GM19395 (cell line): Measurements from ENCODE around the gene SRPRA.
"Not testable (repeated sequence)": the region's sequence is repeated elsewhere in the genome, so short reads cannot be mapped to it uniquely, and the experiment has no call there.

ENCODE experiments used
- ATAC-seq: cut with Tn5 transposase; IDR thresholded peaks from one replicate; pipeline ENCODE4 v1.9.1; 2021; ENCODE audit warnings: mild to moderate bottlenecking, moderate library complexity; ENCODE audit not compliant: unreplicated experiment

Gene SRPRA

GRCh38 chr11:126282736-126283591 lies 14.3 kb upstream of the SRPRA start, which contains the start of gene TIRAP:
TSS of gene TIRAP (plus strand) at chr11:126283093. CDS start at chr11:126290895, 7,802 bp downstream.
- peak; percentile 69 for ATAC-seq

- ATAC-seq, result peak; percentile 27
These were observed 13.7 kb upstream of the SRPRA start for GRCh38 chr11:126282361-126282735.

- ATAC-seq, result no peak
These were observed 13.0 kb upstream of the SRPRA start for GRCh38 chr11:126281666-126282175.

GRCh38 chr11:126281245-126281644 lies 12.6 kb upstream of the SRPRA start:
- no peak for ATAC-seq

DNA sequence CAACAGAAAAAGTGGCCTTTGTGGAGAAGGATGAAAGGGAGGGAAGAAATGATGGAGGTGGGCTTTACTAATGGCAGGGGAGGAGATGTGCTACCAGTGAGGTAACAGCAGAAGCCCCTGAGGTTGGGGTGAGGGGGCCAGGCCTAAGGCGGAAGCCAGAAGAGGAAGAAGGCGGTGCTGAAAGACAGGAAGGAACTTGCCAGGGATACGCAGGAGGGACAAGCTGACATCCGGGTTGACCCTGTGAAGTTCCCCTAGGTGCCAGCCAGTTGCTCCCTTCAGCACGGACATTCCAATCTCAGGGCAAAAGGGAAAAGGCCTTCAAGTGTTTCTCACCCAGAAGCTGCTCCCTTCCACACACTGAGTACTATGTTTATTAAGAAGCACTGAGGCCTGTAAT lies 11.9 kb upstream of the SRPRA start:
- no peak for ATAC-seq

- ATAC-seq, result no peak
These were observed 10.5 kb upstream of the SRPRA start for GRCh38 chr11:126279191-126279590.

- no peak for ATAC-seq
These were observed 9.1 kb upstream of the SRPRA start for GRCh38 chr11:126277780-126278179.

- no peak for ATAC-seq
These were observed 8.6 kb upstream of the SRPRA start for GRCh38 chr11:126277322-126277721.

DNA sequence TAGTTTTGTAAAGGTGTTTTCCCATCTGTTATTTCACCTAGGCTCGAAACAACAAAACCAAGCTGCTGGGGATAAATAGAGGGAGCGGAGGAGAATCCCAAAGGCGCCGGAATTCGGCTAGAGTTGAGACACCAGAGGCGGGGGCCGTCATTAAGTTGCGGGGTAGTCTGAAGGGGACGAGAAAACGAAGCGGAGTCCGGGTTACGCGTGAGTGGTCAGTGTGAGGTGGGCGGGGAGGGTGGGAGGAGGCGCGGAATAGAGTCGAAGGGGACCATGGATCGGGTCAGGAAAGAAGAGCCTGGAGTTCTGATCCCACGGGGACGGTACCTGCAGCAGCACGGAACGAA lies 361 bp downstream of the SRPRA start:
- peak; percentile 13 for ATAC-seq

GRCh38 chr11:126267650-126268049 lies 1.0 kb downstream of the SRPRA start:
- no peak for ATAC-seq

DNA sequence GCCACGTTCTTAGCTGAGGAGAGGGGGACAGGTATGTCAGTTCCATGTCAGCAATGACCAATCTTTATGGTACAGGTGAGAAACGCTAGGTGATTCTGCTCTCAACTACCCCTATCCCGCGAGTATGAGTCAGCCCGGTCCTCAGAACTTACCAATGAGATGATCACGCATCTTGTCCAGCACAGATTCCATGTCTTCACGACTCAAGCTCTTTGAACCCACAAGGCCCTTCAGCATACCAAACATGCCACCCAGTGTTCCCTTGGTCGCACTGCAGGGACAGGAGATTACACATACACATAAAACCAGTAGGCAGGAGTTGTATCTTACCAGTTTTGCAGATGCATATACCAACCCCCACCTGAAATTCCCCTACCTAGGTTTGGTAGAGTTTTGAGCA lies 2.9 kb downstream of the SRPRA start:
- ATAC-seq, result no peak

DNA sequence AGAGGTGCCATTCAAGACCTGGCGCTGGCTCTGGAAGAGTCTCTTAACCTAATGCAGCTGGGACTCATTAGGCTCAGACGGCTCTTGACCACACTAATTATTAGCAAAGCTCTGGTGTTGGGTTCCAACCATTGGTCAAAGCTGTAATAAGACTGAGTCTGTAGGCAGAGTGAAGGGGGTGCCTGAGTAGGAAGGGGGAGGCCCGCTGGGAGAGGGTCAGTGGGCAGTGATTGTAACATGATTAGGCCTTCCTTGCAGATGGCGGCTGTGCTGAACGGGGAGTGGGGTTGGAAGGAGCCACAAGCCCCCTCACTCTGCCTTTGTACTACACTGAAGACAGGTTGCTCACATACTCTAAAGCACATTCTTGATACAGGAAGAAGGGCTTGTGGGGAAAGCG lies 5.2 kb downstream of the SRPRA start:
- ATAC-seq, result no peak

- ATAC-seq, result no peak
These were observed 6.5 kb downstream of the SRPRA start for GRCh38 chr11:126262216-126262615.

GRCh38 chr11:126257764-126258163 lies 10.9 kb downstream of the SRPRA start:
- ATAC-seq, result no peak

DNA sequence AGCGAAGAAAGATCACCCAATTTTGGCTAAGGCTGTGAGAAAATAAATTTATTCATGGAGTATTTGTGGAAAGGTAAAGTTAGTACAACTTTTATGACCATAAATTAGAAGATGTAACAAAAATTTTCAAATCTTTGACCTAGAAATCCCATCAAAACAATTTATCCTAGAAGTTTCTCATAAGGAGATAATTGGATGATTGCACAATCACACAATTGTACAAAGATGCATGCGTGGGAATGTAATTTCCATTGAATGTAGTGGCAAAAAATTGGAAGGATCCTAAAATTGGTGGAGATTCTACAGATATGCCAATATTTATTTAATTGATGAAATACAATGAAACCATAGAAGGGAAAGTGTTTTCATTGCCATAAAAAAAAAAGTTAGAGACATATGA lies 11.6 kb downstream of the SRPRA start:
- no peak for ATAC-seq

DNA sequence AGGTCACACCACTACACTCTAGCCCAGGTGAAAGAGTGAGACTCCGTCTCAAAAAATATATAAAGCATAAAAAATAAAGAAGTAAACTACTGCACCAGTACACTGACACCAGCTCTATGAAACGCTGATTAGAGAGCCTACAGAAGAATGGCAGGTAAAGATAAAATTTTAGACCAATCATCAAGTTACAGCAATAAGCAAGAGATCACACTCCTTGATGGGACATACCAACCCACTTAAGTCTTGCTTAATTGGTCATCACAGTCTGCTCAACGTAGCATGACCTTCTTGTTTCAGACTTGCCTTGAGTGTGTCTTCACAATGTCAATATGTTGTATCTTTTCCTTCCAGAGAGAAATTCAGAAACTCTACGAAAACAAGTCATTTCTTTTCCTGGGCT lies 12.5 kb downstream of the SRPRA start:
- no peak for ATAC-seq

DNA sequence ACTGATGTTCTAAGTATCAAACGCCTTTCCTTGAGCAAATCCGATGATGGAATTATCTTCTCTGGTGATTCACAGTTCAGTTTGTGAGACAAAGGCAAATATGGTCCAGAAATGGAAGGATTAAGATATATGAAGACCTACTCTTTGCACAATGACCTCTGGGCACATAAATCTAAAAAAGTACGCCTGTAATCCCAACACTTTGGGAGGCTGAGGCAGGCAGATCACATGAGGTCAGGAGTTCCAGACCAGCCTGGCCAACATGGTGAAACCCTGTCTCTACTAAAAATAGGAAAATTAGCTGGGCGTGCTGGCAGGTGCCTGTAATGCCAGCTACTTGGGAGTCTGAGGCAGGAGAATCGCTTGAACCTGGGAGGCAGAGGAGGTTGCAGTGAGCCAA lies 13.2 kb downstream of the SRPRA start:
- not testable (repeated sequence) for ATAC-seq

DNA sequence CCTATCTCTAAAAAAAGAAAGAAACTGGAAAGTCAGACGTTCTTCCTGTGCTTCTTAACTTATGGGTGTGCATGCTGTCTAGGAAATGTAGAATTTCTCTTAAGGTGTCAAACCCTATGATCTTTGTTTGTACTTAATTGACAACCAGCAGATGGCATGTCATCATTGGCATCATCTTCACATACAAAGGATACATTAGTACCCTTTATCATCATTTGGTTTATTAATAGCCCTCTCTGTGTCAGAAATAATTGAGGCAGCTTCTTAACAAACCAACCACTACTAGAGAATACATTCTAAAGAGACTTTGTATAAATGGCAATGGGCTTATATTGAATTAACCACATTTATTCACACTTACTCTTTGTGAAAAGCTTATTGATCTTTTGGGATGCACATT lies 13.9 kb downstream of the SRPRA start:
- no peak for ATAC-seq

DNA sequence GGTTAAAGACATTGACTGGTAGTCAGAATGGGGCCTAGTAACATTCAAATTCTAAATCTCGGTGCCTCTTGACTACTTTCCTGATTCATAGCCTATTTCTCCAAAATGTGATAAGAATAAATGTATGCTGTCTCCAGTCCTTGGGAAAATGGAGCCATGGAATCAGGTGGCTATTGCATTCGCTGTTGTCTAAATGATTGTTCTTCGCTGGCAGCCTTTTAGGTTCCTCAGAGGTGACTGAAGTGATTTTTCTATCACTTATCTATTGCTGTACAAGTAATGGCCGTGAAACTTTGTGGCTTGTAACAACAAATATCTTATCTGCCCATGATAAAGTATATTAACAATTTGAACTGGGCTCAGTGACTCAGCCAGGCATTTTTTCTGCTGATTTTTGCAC lies 15.4 kb downstream of the SRPRA start:
- no peak for ATAC-seq

DNA sequence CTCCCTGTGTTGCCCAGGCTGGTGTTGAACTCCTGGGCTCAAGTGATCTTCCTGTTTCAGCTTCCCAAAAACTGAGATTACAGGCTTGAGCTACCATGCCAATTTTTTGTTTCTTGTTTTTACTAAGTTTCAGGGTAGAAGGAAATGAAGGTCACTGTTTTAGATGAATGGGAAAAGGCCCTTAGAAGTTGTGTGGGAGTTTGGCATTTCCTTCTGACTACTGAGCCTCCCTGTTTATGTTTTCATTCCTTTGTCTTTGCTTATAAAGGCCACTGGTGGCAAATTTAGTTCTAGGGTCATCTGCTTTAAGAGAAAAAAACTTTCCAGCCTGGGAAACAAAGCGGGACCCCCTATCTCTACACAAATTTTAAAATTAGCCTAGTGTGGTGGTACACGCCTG lies 22.1 kb downstream of the SRPRA start:
- no peak for ATAC-seq

DNA sequence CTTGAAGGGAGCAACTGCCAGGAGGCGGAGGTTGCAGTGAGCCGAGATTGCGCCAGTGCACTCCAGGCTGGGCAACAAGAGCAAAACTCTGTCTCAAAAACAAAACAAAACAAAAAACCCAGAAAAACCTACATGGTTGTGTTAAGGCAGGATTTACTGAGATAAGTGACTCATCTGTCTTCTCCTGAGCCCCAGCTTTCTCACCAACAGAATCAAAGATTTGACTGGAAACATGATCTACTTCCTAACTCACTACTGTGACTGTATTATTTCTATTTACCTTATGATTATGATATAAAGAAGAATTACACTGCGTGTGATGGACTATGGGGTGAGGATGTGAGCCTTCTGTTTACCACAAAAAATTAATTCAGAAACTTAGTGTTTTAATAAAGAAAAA lies 35.3 kb downstream of the SRPRA start:
- no peak for ATAC-seq

DNA sequence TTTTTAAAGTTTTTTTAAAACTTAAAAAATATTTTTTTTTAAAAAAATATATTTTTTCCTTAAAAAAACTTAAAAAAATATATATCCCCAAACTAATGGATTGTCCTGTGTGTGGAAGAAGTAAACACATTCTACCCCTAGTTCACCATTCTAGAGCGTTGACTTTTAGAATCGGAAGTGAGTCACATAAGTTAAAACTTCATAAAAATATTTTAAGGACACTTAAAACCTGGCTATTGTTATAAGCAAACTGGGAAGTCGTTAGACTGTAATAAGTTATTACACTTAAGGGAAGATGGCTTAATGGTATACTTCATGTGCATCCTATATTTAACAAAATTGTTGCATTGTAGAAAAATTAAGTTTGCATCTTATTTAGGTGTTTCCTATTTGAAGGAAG lies 36.0 kb downstream of the SRPRA start:
- ATAC-seq, result no peak
